Liver (tissue), 9 donors: ENCODE measurements around the gene PKD1L1. TPM values are rescaled to one million over a fixed set of nuclear protein-coding genes. Genes with fewer than 3 reads are reported as not detected.

ENCODE experiments used
- DNase-seq: peaks from one replicate; pipeline ENCODE4 v3.0.0-alpha.2; 2017; ENCODE audit warnings: low spot score
- H3K27ac ChIP-seq, 2 donors: one replicate each; pipeline ENCODE4 v1.7.0; 2013; ENCODE audit warnings: inconsistent platforms in 2 of 2, low read length in 2 of 2, control low read depth in 1 of 2, low read depth in 1 of 2, mild to moderate bottlenecking in 1 of 2
- H3K27me3 ChIP-seq, 4 donors: one replicate each; pipeline versions ENCODE4 v1.6.1 to v1.7.0; 2013; ENCODE audit warnings: low read length in 3 of 4, inconsistent platforms in 1 of 4, mild to moderate bottlenecking in 1 of 4, moderate library complexity in 1 of 4; ENCODE audit not compliant: control insufficient read depth in 4 of 4, insufficient read depth in 4 of 4
- H3K36me3 ChIP-seq, 4 donors: one replicate each; pipeline versions ENCODE4 v1.6.1 to v1.7.0; 2013; ENCODE audit warnings: low read length in 3 of 4, mild to moderate bottlenecking in 3 of 4, low read depth in 1 of 4, moderate library complexity in 1 of 4; ENCODE audit not compliant: control insufficient read depth in 4 of 4, insufficient read depth in 3 of 4
- H3K4me1 ChIP-seq, 4 donors: one replicate each; pipeline versions ENCODE4 v1.6.1 to v1.7.0; 2013; ENCODE audit warnings: low read length in 3 of 4, mild to moderate bottlenecking in 3 of 4, moderate library complexity in 1 of 4; ENCODE audit not compliant: control insufficient read depth in 4 of 4, insufficient read depth in 4 of 4
- H3K4me3 ChIP-seq, 3 donors: one replicate each; pipeline versions ENCODE4 v1.6.1 to v1.7.0; 2013; ENCODE audit warnings: low read length in 3 of 3, control low read depth in 1 of 3, low read depth in 1 of 3, mild to moderate bottlenecking in 1 of 3
- H3K9ac ChIP-seq, 2 donors: one replicate each; pipeline ENCODE4 v1.7.0; 2013; ENCODE audit warnings: low read length in 2 of 2, mild to moderate bottlenecking in 2 of 2, moderate library complexity in 2 of 2, control low read depth in 1 of 2, low read depth in 1 of 2
- H3K9me3 ChIP-seq, 4 donors: one replicate each; pipeline versions ENCODE4 v1.6.1 to v1.7.0; 2013; ENCODE audit warnings: low read length in 3 of 4; ENCODE audit not compliant: control insufficient read depth in 4 of 4
- EGR1 ChIP-seq, 2 donors: IDR thresholded peaks; 2 replicates each; pipeline ENCODE4 v1.6.1; 2016 to 2018; ENCODE audit warnings: antibody characterized with exemption in 2 of 2, low read depth in 2 of 2
- FOXA1 ChIP-seq: IDR thresholded peaks from 2 replicates; pipeline ENCODE4 v1.6.1; 2016; ENCODE audit warnings: antibody characterized with exemption
- FOXA2 ChIP-seq: IDR thresholded peaks from 2 replicates; pipeline ENCODE4 v1.6.1; 2016; ENCODE audit warnings: antibody characterized with exemption
- GABPA ChIP-seq, 2 donors: IDR thresholded peaks in 1 of 2; conservative IDR thresholded peaks in 1 of 2; 2 replicates each; pipeline ENCODE4 v1.6.1; 2016; ENCODE audit warnings: antibody characterized with exemption in 2 of 2, mild to moderate bottlenecking in 1 of 2, moderate library complexity in 1 of 2
- HNF4A ChIP-seq, 2 donors: conservative IDR thresholded peaks; 2 replicates each; pipeline ENCODE4 v1.6.1; 2016; ENCODE audit warnings: antibody characterized with exemption in 2 of 2, mild to moderate bottlenecking in 2 of 2
- HNF4G ChIP-seq: IDR thresholded peaks from 2 replicates; pipeline ENCODE4 v1.6.1; 2016; ENCODE audit warnings: antibody characterized with exemption
- JUND ChIP-seq, 2 donors: IDR thresholded peaks; 2 replicates each; pipeline ENCODE4 v1.6.1; 2016; ENCODE audit warnings: antibody characterized with exemption in 2 of 2
- NR2F2 ChIP-seq: IDR thresholded peaks from 2 replicates; pipeline ENCODE4 v1.6.1; 2016; ENCODE audit warnings: antibody characterized with exemption
- RAD21 ChIP-seq, 2 donors: IDR thresholded peaks; 2 replicates each; pipeline ENCODE4 v1.6.1; 2016; ENCODE audit warnings: antibody characterized with exemption in 2 of 2, mild to moderate bottlenecking in 2 of 2
- RXRA ChIP-seq, 2 donors: IDR thresholded peaks; 2 replicates each; pipeline ENCODE4 v1.6.1; 2017 to 2018; ENCODE audit warnings: antibody characterized with exemption in 2 of 2, mild to moderate bottlenecking in 1 of 2
- SP1 ChIP-seq: IDR thresholded peaks from 2 replicates; pipeline ENCODE4 v1.6.1; 2018; ENCODE audit warnings: antibody characterized with exemption, mild to moderate bottlenecking
- TAF1 ChIP-seq: conservative IDR thresholded peaks from 2 replicates; pipeline ENCODE4 v1.6.1; 2016; ENCODE audit warnings: antibody characterized with exemption, mild to moderate bottlenecking
- YY1 ChIP-seq: IDR thresholded peaks from 2 replicates; pipeline ENCODE4 v1.6.1; 2016; ENCODE audit warnings: antibody characterized with exemption, mild to moderate bottlenecking
- WGBS: extraction: QIAGEN DNeasy Blood & Tissue Kit; methylation state at CpG from one replicate; pipeline ENCODE4 v1.1.7; 2013; 5-methylcytosine and 5-hydroxymethylcytosine counted together
- polyA plus RNA-seq, 2 donors: library from polyadenylated mRNA; stranded (reverse) in 1 of 2; unstranded in 1 of 2; fragments of 200-250 nt in 1 of 2; fragments of >200 nt in 1 of 2; fragmentation: Nextera tagmentation in 1 of 2; extraction: Ambion mirVana in 1 of 2; gene quantifications; one replicate each; pipeline versions ENCODE4 v1.2.1 to v1.2.3, GENCODE V29; 2013 to 2015
- total RNA-seq, 2 donors: library from RNA; depleted of rRNA; stranded (reverse); fragments of >200 nt; gene quantifications; one replicate each; pipeline ENCODE4 v1.2.3, GENCODE V29; 2014
- TF ChIP-seq, protein P1 (sequence below): fragments of 150-350 bp; IDR thresholded peaks from 2 replicates; pipeline ENCODE4 v1.5.1; 2017; ENCODE audit warnings: improper control_type of control experiment, low read depth, low read length; ENCODE audit not compliant: missing input control
- TF ChIP-seq, protein P2 (sequence below): IDR thresholded peaks from 2 replicates; pipeline ENCODE4 v1.6.1; 2016; ENCODE audit warnings: antibody characterized with exemption
- TF ChIP-seq, protein P3 (sequence below): IDR thresholded peaks from 2 replicates; pipeline ENCODE4 v1.6.1; 2016; ENCODE audit warnings: antibody characterized with exemption, mild to moderate bottlenecking
- TF ChIP-seq, protein P4 (sequence below): IDR thresholded peaks from 2 replicates; pipeline ENCODE4 v1.6.1; 2016; ENCODE audit warnings: antibody characterized with exemption
- TF ChIP-seq, protein P5 (sequence below): IDR thresholded peaks from 2 replicates; pipeline ENCODE4 v1.6.1; 2016; ENCODE audit warnings: antibody characterized with exemption
- donor health status: healthy.
- donor health status: healthy.
- donor health status: healthy.
- donor health status: healthy.
- donor health status: healthy.

PKD1L1 gene
- total and polyA plus RNA-seq, 4 donors, result 0.08 to 0.25 (median 0.11) TPM

DNA sequence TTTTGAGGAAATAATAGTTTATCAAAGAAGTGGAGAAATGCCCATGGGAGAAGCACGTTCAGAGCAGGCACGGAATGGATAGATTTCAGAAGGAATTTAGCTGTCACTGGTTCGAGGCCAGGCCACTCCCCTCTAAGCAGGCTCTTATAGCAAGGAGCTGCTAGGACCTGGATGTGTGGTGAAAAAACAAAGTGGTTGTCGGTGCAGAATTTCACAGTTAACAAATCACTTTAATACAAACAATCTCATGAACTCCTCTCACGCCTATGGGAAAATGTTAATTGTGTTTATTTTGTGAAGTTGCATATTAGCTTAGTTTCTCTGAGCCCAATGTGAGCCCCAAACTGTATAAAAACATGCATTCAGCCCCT is 176.3 kb downstream of the PKD1L1 start:
- no peak overlapping the region for H3K9ac ChIP-seq
- no peaks in the 10 kb centered on the region for H3K36me3 ChIP-seq
- H3K9me3 ChIP-seq, result no peaks in the 10 kb centered on the region
- H3K4me1 ChIP-seq, result peaks cover 0 to 9% (median 7%) of the 10 kb centered on the region in 4 donors
- no peak overlapping the region for H3K4me3 ChIP-seq
- 83% methylated on average over 5 of the region's 5 CpGs for whole genome bisulfite sequencing
- no peaks in the 10 kb centered on the region for H3K27me3 ChIP-seq
- no peak for TF ChIP-seq HNF4A (conservative IDR thresholded peaks at IDR 0.05)
- TF ChIP-seq, protein P1, sequence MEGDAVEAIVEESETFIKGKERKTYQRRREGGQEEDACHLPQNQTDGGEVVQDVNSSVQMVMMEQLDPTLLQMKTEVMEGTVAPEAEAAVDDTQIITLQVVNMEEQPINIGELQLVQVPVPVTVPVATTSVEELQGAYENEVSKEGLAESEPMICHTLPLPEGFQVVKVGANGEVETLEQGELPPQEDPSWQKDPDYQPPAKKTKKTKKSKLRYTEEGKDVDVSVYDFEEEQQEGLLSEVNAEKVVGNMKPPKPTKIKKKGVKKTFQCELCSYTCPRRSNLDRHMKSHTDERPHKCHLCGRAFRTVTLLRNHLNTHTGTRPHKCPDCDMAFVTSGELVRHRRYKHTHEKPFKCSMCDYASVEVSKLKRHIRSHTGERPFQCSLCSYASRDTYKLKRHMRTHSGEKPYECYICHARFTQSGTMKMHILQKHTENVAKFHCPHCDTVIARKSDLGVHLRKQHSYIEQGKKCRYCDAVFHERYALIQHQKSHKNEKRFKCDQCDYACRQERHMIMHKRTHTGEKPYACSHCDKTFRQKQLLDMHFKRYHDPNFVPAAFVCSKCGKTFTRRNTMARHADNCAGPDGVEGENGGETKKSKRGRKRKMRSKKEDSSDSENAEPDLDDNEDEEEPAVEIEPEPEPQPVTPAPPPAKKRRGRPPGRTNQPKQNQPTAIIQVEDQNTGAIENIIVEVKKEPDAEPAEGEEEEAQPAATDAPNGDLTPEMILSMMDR, result no peak
- TF ChIP-seq GABPA (IDR thresholded peaks at IDR 0.05 in 1 of 2, conservative IDR thresholded peaks at IDR 0.05 in 1 of 2), result no peak
- no peak for TF ChIP-seq RXRA (IDR thresholded peaks at IDR 0.05)
- TF ChIP-seq FOXA1, result no peak
- no peak for TF ChIP-seq TAF1
- TF ChIP-seq EGR1 (IDR thresholded peaks at IDR 0.05; ENCODE audit: low read depth in 2 of 2), result no peak
- no peak for TF ChIP-seq NR2F2
- TF ChIP-seq RAD21 (IDR thresholded peaks at IDR 0.05), result no peak
- no peak for TF ChIP-seq FOXA2
- TF ChIP-seq, protein P2, sequence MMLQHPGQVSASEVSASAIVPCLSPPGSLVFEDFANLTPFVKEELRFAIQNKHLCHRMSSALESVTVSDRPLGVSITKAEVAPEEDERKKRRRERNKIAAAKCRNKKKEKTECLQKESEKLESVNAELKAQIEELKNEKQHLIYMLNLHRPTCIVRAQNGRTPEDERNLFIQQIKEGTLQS, result no peak
- TF ChIP-seq JUND (IDR thresholded peaks at IDR 0.05), result no peak
- TF ChIP-seq, protein P3, sequence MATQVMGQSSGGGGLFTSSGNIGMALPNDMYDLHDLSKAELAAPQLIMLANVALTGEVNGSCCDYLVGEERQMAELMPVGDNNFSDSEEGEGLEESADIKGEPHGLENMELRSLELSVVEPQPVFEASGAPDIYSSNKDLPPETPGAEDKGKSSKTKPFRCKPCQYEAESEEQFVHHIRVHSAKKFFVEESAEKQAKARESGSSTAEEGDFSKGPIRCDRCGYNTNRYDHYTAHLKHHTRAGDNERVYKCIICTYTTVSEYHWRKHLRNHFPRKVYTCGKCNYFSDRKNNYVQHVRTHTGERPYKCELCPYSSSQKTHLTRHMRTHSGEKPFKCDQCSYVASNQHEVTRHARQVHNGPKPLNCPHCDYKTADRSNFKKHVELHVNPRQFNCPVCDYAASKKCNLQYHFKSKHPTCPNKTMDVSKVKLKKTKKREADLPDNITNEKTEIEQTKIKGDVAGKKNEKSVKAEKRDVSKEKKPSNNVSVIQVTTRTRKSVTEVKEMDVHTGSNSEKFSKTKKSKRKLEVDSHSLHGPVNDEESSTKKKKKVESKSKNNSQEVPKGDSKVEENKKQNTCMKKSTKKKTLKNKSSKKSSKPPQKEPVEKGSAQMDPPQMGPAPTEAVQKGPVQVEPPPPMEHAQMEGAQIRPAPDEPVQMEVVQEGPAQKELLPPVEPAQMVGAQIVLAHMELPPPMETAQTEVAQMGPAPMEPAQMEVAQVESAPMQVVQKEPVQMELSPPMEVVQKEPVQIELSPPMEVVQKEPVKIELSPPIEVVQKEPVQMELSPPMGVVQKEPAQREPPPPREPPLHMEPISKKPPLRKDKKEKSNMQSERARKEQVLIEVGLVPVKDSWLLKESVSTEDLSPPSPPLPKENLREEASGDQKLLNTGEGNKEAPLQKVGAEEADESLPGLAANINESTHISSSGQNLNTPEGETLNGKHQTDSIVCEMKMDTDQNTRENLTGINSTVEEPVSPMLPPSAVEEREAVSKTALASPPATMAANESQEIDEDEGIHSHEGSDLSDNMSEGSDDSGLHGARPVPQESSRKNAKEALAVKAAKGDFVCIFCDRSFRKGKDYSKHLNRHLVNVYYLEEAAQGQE, result no peak
- no peak for TF ChIP-seq HNF4G
- TF ChIP-seq, protein P4, sequence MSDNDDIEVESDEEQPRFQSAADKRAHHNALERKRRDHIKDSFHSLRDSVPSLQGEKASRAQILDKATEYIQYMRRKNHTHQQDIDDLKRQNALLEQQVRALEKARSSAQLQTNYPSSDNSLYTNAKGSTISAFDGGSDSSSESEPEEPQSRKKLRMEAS, result no peak
- TF ChIP-seq YY1, result no peak
- TF ChIP-seq, protein P5, sequence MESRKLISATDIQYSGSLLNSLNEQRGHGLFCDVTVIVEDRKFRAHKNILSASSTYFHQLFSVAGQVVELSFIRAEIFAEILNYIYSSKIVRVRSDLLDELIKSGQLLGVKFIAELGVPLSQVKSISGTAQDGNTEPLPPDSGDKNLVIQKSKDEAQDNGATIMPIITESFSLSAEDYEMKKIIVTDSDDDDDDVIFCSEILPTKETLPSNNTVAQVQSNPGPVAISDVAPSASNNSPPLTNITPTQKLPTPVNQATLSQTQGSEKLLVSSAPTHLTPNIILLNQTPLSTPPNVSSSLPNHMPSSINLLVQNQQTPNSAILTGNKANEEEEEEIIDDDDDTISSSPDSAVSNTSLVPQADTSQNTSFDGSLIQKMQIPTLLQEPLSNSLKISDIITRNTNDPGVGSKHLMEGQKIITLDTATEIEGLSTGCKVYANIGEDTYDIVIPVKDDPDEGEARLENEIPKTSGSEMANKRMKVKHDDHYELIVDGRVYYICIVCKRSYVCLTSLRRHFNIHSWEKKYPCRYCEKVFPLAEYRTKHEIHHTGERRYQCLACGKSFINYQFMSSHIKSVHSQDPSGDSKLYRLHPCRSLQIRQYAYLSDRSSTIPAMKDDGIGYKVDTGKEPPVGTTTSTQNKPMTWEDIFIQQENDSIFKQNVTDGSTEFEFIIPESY, result no peak
- TF ChIP-seq SP1, result no peak
- no peak for DNase-seq
- H3K27ac ChIP-seq, result no peak overlapping the region
